GM21381 (cell line): ENCODE results near the gene MGP.

Source experiments
- ATAC-seq: cut with Tn5 transposase; IDR thresholded peaks from one replicate; pipeline ENCODE4 v1.9.1; 2021; ENCODE audit warnings: mild to moderate bottlenecking, moderate library complexity; ENCODE audit not compliant: unreplicated experiment

Gene MGP

GRCh38 chr12:14885718-14886221 is at the start of gene MGP:
Gene MGP (minus strand): TSS chr12:14885854. CDS start chr12:14885791, 63 bp downstream.
- no peak for ATAC-seq

DNA sequence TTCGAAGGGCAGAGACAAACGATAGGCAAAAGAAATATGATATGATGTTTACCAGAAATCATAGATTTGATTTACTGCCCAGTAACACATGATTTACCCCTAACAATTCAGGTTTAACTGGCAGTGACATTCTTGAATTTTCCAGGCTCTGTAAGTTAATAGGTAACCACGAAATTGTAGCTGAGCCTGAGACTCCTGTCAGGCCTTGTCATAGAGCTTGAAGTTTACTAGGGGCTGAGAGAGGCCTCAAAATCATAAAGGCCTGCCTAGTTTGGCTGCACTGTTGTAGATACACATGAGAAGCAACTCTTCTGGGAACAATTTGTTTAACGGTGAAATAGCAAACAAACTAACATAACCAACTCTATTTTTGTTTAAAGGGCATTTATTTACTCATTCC is 49.4 kb upstream of the MGP start:
- no peak for ATAC-seq

DNA sequence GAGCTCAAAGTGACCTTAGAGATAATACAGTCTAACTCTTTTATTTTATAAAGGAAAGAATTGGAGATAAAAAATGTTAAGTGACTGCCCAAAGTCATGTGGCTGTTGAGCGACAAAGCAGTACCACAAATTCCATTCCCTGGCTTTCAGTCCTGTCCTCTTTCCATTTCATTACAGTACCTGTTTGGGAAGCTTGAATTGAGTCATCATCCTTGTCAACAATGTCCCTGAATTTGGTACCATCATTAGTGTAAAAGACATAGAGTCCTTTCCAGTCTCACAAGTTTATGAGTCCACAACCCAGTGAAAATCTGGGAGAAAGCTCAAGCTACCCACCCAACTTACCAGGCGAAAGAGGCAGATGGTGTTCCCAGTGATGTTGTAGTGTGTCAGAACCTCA is 48.9 kb upstream of the MGP start:
- no peak for ATAC-seq

DNA sequence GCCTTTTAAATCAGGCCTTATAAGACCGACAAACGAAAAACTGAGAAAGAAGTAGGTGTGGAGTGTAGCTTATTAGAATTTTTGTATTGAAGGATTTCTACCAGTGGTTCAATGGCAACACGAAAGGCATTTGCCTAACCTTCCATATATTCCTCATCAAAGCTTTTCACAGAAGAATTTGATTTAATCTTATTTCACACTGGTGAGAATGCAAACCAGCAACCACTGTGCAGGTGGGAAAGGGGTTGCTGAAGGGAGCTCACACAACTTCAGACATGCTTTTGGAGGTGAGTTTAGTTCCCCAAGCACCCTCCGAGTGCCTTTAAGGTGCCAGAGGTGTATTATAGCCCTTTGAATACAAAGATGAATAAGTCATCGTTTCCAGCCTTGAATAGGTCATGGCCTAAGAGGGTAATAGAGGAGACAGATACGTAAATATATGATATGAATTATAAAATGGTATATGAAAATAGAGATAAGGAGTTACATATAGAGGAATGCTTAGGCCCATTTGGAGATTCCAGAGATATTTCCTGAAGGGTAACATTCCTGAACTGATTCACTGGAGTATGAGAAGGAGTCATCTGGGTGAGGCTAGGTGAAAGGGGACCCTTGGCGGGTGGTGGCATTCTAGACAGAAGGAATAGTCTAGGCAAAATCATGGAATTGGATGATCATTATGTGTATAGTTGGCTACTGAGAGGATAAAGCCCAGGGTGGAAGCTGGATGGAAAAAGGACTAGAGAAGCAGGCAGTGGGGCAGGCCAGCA is 46.3 kb upstream of the MGP start:
- ATAC-seq, result no peak

DNA sequence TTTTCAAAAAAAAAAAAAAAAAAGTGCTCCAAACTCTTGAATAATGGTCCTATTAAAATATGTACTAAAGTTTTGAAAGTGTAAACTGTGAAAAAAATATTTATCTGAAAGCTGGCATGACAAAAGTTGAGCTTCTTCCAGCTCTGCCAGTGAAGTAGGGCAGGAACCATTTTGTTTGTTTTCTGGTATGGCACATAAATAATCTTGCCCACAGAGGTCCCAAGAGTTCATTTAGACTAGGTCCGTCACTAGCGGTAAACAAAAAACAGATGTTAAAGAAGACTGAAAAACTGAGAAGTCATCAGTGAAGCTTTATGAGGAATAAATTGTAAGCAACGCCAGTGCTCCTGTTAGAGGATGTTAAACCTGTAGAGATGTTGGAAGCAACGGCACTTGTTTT is 45.7 kb upstream of the MGP start:
- ATAC-seq, result no peak

DNA sequence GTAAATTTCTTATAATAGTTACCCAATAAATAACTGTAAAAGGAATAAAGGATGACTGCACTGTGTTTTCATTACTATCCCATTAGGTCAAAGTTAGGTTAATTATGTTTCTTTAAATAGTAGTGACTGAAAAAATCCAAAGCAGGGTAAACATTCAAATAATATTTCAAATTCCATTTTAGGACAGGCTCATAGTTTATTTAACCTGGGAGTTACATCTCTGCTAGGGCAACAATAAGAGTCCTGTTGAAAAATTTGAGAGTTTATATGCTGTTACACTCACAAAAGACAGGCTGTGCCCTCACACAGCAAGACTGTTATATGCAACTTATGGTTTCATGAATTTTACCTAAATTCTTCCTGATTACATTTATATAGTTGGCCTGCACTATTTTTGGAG is 44.6 kb upstream of the MGP start:
- ATAC-seq, result no peak

- ATAC-seq, result no peak
These were observed 43.3 kb upstream of the MGP start for GRCh38 chr12:14928931-14929330.

GRCh38 chr12:14927267-14927666 is 41.6 kb upstream of the MGP start:
- no peak for ATAC-seq

DNA sequence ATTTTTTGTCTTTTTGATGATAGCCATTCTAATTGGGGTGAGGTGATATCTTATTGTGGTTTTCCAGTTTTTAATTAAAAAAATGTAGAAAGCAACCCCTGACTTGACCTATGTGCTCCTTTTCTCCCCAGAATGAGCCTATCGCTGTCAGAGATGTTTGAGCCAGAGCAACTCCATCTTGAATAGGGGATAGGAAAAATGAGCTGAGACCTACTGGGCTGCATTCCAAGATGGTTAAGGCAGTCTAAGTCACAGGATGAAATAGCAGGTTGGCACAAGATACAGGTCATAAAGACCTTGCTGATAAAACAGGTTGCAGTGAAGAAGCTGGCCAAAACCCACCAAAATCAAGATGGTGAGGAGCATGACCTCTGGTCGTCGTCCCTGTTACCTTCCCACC is 38.9 kb upstream of the MGP start:
- no peak for ATAC-seq

- no peak for ATAC-seq
These were observed 38.3 kb upstream of the MGP start for GRCh38 chr12:14923944-14924343.

GRCh38 chr12:14921218-14921617 is 35.6 kb upstream of the MGP start:
- ATAC-seq, result no peak

DNA sequence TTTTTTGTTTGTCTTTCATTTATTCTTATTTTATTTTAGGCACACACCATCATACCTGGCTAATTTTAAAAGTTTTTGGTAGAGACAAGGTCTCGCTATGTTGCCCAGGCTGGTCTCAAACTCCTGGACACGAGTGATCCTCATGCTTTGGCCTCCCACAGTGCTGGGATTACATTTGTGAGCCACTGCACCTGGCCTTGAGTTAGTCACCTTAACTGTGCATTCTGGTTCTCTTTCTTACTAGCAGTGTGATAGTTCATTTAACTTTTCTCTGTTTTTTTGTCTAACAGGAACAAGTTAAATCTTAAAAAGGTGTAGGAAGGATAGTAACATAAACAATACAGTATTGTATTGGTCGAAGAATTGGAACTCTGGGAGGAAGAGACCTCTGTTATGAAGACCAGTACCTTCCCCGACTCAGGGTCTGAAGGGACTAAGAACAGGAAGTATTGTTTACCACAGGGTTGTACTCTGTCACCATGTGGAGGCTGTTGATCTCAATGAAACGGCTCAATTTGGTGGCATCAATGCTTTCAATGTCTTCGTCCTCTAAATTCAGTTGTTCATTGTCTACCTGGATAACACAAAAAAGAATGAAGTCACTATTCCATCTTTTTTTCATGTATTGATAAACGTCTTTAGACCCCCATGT is 34.9 kb upstream of the MGP start:
- ATAC-seq, result no peak

- no peak for ATAC-seq
These were observed 33.8 kb upstream of the MGP start for GRCh38 chr12:14919455-14919854.

DNA sequence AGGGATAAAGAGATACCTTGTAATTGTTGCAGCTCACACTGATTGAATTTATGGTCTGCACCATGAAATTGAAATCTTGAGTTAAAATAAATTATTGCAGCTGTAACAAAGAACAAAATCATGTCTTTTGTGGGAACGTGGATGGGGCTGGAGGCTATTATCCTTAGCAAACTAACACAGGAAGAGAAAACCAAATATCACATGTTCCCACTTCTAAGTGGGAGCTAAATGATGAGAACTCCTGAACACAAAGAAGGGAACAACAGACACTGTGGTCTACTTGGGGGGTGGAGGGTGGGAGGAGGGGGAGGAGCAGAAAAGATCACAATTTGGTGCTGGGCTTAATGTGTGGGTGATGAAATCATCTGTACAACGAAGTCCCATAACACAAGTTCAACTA is 30.1 kb upstream of the MGP start:
- no peak for ATAC-seq

DNA sequence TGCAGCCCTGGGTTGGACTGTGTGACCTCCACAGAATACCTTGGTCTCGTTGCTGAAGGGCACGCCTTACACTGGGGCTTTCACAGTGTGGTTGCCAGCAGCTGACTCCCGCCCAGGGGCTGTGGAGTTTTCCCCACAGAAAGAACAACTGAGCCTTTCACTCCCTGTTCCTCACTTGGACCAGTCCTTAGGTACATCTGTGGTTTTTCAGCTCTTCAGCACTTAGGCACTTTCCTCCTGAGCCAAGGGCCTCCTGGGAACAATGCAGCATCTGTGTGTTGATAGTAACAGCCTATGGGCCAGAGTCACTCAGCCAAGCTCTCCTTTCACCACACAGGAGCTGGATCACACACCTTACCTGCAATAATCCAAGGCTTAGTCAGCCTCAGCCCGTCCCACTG is 27.7 kb upstream of the MGP start:
- no peak for ATAC-seq

GRCh38 chr12:14911131-14911530 is 25.5 kb upstream of the MGP start:
- ATAC-seq, result no peak

- ATAC-seq, result no peak
These were observed 24.6 kb upstream of the MGP start for GRCh38 chr12:14910090-14910915.

DNA sequence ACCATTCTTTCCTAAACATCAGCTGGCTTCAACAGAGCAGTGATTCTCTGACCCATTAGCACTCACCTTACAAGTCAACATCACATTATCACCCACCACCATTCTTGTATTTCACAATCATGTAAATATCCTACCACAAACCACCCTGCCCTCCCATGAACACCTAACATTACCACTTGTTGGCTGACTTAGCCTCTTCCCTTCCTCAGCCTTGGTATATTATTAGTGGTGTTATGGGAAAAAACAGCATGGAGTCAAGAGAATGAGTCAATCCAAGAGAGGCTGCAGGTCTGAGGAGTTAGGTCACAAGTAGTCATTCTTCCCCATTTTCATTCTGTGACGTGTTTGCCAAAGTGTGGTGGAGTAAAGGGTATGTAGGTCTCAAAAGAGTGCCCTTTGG is 22.3 kb upstream of the MGP start:
- no peak for ATAC-seq

DNA sequence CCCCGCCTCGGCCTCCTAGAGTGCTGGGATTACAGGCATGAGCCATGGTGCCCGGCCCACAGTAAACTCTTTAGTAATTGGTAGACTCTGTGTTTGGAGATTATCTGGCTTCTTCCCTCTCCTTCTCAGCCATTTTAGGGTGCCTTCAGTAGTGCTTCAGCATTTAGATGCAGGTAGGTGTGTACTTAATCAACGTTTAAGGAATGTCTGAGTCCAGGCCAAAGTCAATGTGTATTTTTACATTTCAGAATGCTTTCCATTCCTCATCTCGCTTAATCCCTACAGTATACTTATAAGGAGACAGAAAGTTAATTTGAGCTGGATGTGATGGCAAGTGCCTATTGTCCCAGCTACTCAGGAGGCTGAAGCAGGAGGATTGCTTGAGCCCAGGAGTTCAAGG is 20.5 kb upstream of the MGP start:
- ATAC-seq, result no peak

- no peak for ATAC-seq
These were observed 19.8 kb upstream of the MGP start for GRCh38 chr12:14905269-14906004.

GRCh38 chr12:14904854-14905253 is 19.2 kb upstream of the MGP start:
- no peak for ATAC-seq
